Measurements from ENCODE around the gene C3orf49.

Gene C3orf49

GRCh38 chr3:63864008-63864964, 45.2 kb downstream of the C3orf49 start:
- H3K4me3 Mint-ChIP-seq: peak overlapping the region; percentile 90
- H3K27me3 Mint-ChIP-seq: no peaks in the 10 kb centered on the region
- no peaks in the 10 kb centered on the region for H3K9me3 Mint-ChIP-seq
- peaks cover 5% of the 10 kb centered on the region for H3K36me3 Mint-ChIP-seq
- peak overlapping the region; percentile 90 for H3K27ac Mint-ChIP-seq
- peaks cover 63% of the 10 kb centered on the region for H3K4me1 Mint-ChIP-seq

- peak overlapping the region; percentile 90 for H3K27ac Mint-ChIP-seq
- peaks cover 5% of the 10 kb centered on the region for H3K36me3 Mint-ChIP-seq
- no peaks in the 10 kb centered on the region for H3K9me3 Mint-ChIP-seq
- peaks cover 66% of the 10 kb centered on the region for H3K4me1 Mint-ChIP-seq
- no peaks in the 10 kb centered on the region for H3K27me3 Mint-ChIP-seq
- peak overlapping the region; percentile 90 for H3K4me3 Mint-ChIP-seq
Measured at GRCh38 chr3:63864965-63865327, 45.8 kb downstream of the C3orf49 start.

- Mint-ChIP-seq H3K4me3 (no peak overlapping the region), H3K27ac (no peak overlapping the region), H3K27me3 (no peaks in the 10 kb centered on the region), H3K4me1 (peaks cover 62% of the 10 kb centered on the region), H3K9me3 (no peaks in the 10 kb centered on the region), H3K36me3 (peaks cover 6% of the 10 kb centered on the region)
Measured at GRCh38 chr3:63867225-63867624, 48.1 kb downstream of the C3orf49 start.

- peaks cover 6% of the 10 kb centered on the region for H3K36me3 Mint-ChIP-seq
- H3K4me1 Mint-ChIP-seq: peaks cover 67% of the 10 kb centered on the region
- H3K4me3 Mint-ChIP-seq: no peak overlapping the region
Measured at GRCh38 chr3:63869940-63870614, 51.0 kb downstream of the C3orf49 start.

GRCh38 chr3:63870615-63871005, 51.5 kb downstream of the C3orf49 start:
- H3K9me3 Mint-ChIP-seq: no peaks in the 10 kb centered on the region
- H3K4me1 Mint-ChIP-seq: peaks cover 69% of the 10 kb centered on the region
- no peaks in the 10 kb centered on the region for H3K27me3 Mint-ChIP-seq
- no peak overlapping the region for H3K4me3 Mint-ChIP-seq
- peaks cover 6% of the 10 kb centered on the region for H3K36me3 Mint-ChIP-seq
- peak overlapping the region; percentile 38 for H3K27ac Mint-ChIP-seq

More at GRCh38 chr3:63869940-63870614, 51.0 kb downstream of the C3orf49 start:
- H3K27me3 Mint-ChIP-seq: no peaks in the 10 kb centered on the region
- no peaks in the 10 kb centered on the region for H3K9me3 Mint-ChIP-seq
- no peak overlapping the region for H3K27ac Mint-ChIP-seq

GRCh38 chr3:63872135-63872924, 53.2 kb downstream of the C3orf49 start:
- no peaks in the 10 kb centered on the region for H3K9me3 Mint-ChIP-seq
- H3K36me3 Mint-ChIP-seq: peaks cover 1% of the 10 kb centered on the region
- H3K4me3 Mint-ChIP-seq: no peak overlapping the region
- H3K4me1 Mint-ChIP-seq: peaks cover 78% of the 10 kb centered on the region
- H3K27me3 Mint-ChIP-seq: no peaks in the 10 kb centered on the region
- H3K27ac Mint-ChIP-seq: no peak overlapping the region

GRCh38 chr3:63874769-63875168, 55.7 kb downstream of the C3orf49 start:
- no peaks in the 10 kb centered on the region for H3K27me3 Mint-ChIP-seq
- H3K9me3 Mint-ChIP-seq: no peaks in the 10 kb centered on the region
- no peak overlapping the region for H3K4me3 Mint-ChIP-seq
- H3K36me3 Mint-ChIP-seq: peaks cover 1% of the 10 kb centered on the region
- H3K4me1 Mint-ChIP-seq: peaks cover 79% of the 10 kb centered on the region
- H3K27ac Mint-ChIP-seq: no peak overlapping the region

- Mint-ChIP-seq H3K27me3 (no peaks in the 10 kb centered on the region), H3K36me3 (peaks cover 1% of the 10 kb centered on the region), H3K9me3 (no peaks in the 10 kb centered on the region), H3K4me1 (peaks cover 81% of the 10 kb centered on the region), H3K27ac (no peak overlapping the region), H3K4me3 (no peak overlapping the region)
Measured at GRCh38 chr3:63875510-63875909, 56.4 kb downstream of the C3orf49 start.

- no peaks in the 10 kb centered on the region for H3K9me3 Mint-ChIP-seq
Measured at GRCh38 chr3:63876260-63876659, 57.2 kb downstream of the C3orf49 start.

GRCh38 chr3:63877737-63878393, 58.8 kb downstream of the C3orf49 start:
- Mint-ChIP-seq H3K4me1 (peaks cover 82% of the 10 kb centered on the region), H3K4me3 (peak overlapping the region; percentile 5), H3K9me3 (no peaks in the 10 kb centered on the region), H3K36me3 (no peaks in the 10 kb centered on the region), H3K27ac (no peak overlapping the region), H3K27me3 (no peaks in the 10 kb centered on the region)

More at GRCh38 chr3:63876260-63876659, 57.2 kb downstream of the C3orf49 start:
- Mint-ChIP-seq H3K27ac (no peak overlapping the region), H3K36me3 (peaks cover 1% of the 10 kb centered on the region), H3K27me3 (no peaks in the 10 kb centered on the region), H3K4me1 (peaks cover 83% of the 10 kb centered on the region), H3K4me3 (no peak overlapping the region)

- Mint-ChIP-seq H3K27ac (peak overlapping the region; percentile 31), H3K4me3 (no peak overlapping the region), H3K36me3 (no peaks in the 10 kb centered on the region), H3K9me3 (no peaks in the 10 kb centered on the region), H3K4me1 (peaks cover 86% of the 10 kb centered on the region), H3K27me3 (no peaks in the 10 kb centered on the region)
Measured at GRCh38 chr3:63878394-63879060, 59.4 kb downstream of the C3orf49 start.

GRCh38 chr3:63880653-63881052, 61.6 kb downstream of the C3orf49 start:
- Mint-ChIP-seq H3K4me1 (peaks cover 74% of the 10 kb centered on the region), H3K36me3 (no peaks in the 10 kb centered on the region), H3K4me3 (no peak overlapping the region), H3K9me3 (no peaks in the 10 kb centered on the region), H3K27ac (peak overlapping the region; percentile 2), H3K27me3 (no peaks in the 10 kb centered on the region)

GRCh38 chr3:63886858-63887257, 67.8 kb downstream of the C3orf49 start:
- Mint-ChIP-seq H3K36me3 (no peaks in the 10 kb centered on the region), H3K4me3 (no peak overlapping the region), H3K27me3 (no peaks in the 10 kb centered on the region)

GRCh38 chr3:63891518-63891917, 72.4 kb downstream of the C3orf49 start:
- Mint-ChIP-seq H3K27ac (no peak overlapping the region), H3K4me3 (no peak overlapping the region), H3K9me3 (no peaks in the 10 kb centered on the region), H3K27me3 (no peaks in the 10 kb centered on the region), H3K4me1 (peaks cover 61% of the 10 kb centered on the region), H3K36me3 (peaks cover 1% of the 10 kb centered on the region)

More at GRCh38 chr3:63886858-63887257, 67.8 kb downstream of the C3orf49 start:
- Mint-ChIP-seq H3K27ac (no peak overlapping the region), H3K4me1 (peaks cover 42% of the 10 kb centered on the region), H3K9me3 (no peaks in the 10 kb centered on the region)

All from activated naive CD4-positive, alpha-beta T cell treated with anti-CD3 and anti-CD28 coated beads, Interleukin-2, amount 50 U/mL, for 24 hours (primary cell).